Measurements from ENCODE around the gene ZNF142. TPM values are rescaled to one million over a fixed set of nuclear protein-coding genes. Genes with fewer than 3 reads are reported as not detected.
A peak's percentile ranks its signal among the peaks of the same experiment; 100 is the strongest.
"Not testable (repeated sequence)": the region's sequence is repeated elsewhere in the genome, so short reads cannot be mapped to it uniquely, and the experiment has no call there.

The ZNF142 gene
- total RNA-seq, 1 experiment from 2014 or later: 35.5 TPM

GRCh38 chr2:218694405-218695145, 35.2 kb upstream of the ZNF142 start:
- no peaks in the 10 kb centered on the region for H3K27me3 ChIP-seq (ENCODE audit: low read length)
- H3K36me3 ChIP-seq (ENCODE audit: low read depth, low read length): peaks cover 12% of the 10 kb centered on the region
- ChIA-PET CTCF (no interaction called here), POLR2A (ENCODE audit: unreplicated experiment) (no interaction called here)
- H3K4me2 ChIP-seq (ENCODE audit: low read length): no peak overlapping the region
- no peaks in the 10 kb centered on the region for H3K9me2 ChIP-seq (replicated peaks; ENCODE audit: low read length)
- TF ChIP-seq, protein P1, sequence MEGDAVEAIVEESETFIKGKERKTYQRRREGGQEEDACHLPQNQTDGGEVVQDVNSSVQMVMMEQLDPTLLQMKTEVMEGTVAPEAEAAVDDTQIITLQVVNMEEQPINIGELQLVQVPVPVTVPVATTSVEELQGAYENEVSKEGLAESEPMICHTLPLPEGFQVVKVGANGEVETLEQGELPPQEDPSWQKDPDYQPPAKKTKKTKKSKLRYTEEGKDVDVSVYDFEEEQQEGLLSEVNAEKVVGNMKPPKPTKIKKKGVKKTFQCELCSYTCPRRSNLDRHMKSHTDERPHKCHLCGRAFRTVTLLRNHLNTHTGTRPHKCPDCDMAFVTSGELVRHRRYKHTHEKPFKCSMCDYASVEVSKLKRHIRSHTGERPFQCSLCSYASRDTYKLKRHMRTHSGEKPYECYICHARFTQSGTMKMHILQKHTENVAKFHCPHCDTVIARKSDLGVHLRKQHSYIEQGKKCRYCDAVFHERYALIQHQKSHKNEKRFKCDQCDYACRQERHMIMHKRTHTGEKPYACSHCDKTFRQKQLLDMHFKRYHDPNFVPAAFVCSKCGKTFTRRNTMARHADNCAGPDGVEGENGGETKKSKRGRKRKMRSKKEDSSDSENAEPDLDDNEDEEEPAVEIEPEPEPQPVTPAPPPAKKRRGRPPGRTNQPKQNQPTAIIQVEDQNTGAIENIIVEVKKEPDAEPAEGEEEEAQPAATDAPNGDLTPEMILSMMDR (conservative IDR thresholded peaks at IDR 0.05; ENCODE audit: low read depth, low read length): no peak
- TF ChIP-seq EZH2 (IDR thresholded peaks at IDR 0.05; ENCODE audit: low read length, unreplicated experiment): no peak
- no peak for TF ChIP-seq EZH2phosphoT487 (IDR thresholded peaks at IDR 0.05; ENCODE audit: borderline replicate concordance, low read length)
- no peak overlapping the region for H3K4me3 ChIP-seq (ENCODE audit: low read length)
- H3K9me3 ChIP-seq (ENCODE audit: low read length): no peaks in the 10 kb centered on the region
- no peaks in the 10 kb centered on the region for H3F3A ChIP-seq (ENCODE audit: low read length, unreplicated experiment)
- H4K20me1 ChIP-seq (ENCODE audit: low read length): no peaks in the 10 kb centered on the region
- no peak overlapping the region for H3K9ac ChIP-seq (ENCODE audit: low read length)
- H3K4me1 ChIP-seq (ENCODE audit: insufficient read depth, low read length): no peaks in the 10 kb centered on the region
- no peak overlapping the region for H3K27ac ChIP-seq (ENCODE audit: low read length)
- intact Hi-C loops (cut with micrococcal nuclease): no loop called here
- no TSS peak for BruUV-seq (replicated peaks)
- no peak for ATAC-seq
- H3K79me2 ChIP-seq (ENCODE audit: low read length): no peaks in the 10 kb centered on the region
- H2AFZ ChIP-seq (ENCODE audit: low read length): no peak overlapping the region
- DNase-seq: no peak

DNA sequence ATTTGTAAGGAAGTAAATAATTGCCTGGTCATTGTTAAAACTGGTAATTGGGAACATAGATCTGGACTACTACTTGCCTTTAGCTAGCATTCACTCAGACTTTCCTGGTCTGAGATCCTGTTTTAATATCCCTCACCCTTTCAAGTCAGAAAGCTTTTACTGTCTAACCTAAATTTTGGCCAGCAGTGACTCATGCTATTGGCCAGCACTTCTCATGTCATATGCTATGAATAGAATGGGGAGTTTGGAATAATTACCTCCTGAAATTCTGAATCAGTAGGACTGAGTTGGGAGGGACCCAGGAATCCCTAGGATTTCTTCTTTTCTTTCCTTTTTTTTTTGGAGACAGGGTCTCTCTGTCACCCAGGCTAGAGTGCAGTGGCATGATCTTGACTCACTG, 31.8 kb upstream of the ZNF142 start:
- TF ChIP-seq, protein P1 (conservative IDR thresholded peaks at IDR 0.05; ENCODE audit: low read depth, low read length): no peak
- TF ChIP-seq EZH2 (IDR thresholded peaks at IDR 0.05; ENCODE audit: low read length, unreplicated experiment): no peak
- TF ChIP-seq EZH2phosphoT487 (IDR thresholded peaks at IDR 0.05; ENCODE audit: borderline replicate concordance, low read length): no peak
- no peaks in the 10 kb centered on the region for H3K79me2 ChIP-seq (ENCODE audit: low read length)
- no TSS peak for BruUV-seq (replicated peaks)
- intact Hi-C loops (cut with micrococcal nuclease): no loop called here
- DNase-seq: peak; percentile 19
- CTCF ChIA-PET: no interaction called here
- H3K9me2 ChIP-seq (replicated peaks; ENCODE audit: low read length): no peaks in the 10 kb centered on the region
- no peak overlapping the region for H2AFZ ChIP-seq (ENCODE audit: low read length)
- POLR2A ChIA-PET (ENCODE audit: unreplicated experiment): no interaction called here
- H3F3A ChIP-seq (ENCODE audit: low read length, unreplicated experiment): no peaks in the 10 kb centered on the region
- no peaks in the 10 kb centered on the region for H3K27me3 ChIP-seq (ENCODE audit: low read length)
- H3K9ac ChIP-seq (ENCODE audit: low read length): no peak overlapping the region
- H3K36me3 ChIP-seq (ENCODE audit: low read depth, low read length): peaks cover 18% of the 10 kb centered on the region
- no peak overlapping the region for H3K4me3 ChIP-seq (ENCODE audit: low read length)
- H3K4me2 ChIP-seq (ENCODE audit: low read length): no peak overlapping the region
- no peak overlapping the region for H3K27ac ChIP-seq (ENCODE audit: low read length)
- ATAC-seq: peak; percentile 58
- H3K4me1 ChIP-seq (ENCODE audit: insufficient read depth, low read length): no peaks in the 10 kb centered on the region
- H3K9me3 ChIP-seq (ENCODE audit: low read length): no peaks in the 10 kb centered on the region
- no peaks in the 10 kb centered on the region for H4K20me1 ChIP-seq (ENCODE audit: low read length)

DNA sequence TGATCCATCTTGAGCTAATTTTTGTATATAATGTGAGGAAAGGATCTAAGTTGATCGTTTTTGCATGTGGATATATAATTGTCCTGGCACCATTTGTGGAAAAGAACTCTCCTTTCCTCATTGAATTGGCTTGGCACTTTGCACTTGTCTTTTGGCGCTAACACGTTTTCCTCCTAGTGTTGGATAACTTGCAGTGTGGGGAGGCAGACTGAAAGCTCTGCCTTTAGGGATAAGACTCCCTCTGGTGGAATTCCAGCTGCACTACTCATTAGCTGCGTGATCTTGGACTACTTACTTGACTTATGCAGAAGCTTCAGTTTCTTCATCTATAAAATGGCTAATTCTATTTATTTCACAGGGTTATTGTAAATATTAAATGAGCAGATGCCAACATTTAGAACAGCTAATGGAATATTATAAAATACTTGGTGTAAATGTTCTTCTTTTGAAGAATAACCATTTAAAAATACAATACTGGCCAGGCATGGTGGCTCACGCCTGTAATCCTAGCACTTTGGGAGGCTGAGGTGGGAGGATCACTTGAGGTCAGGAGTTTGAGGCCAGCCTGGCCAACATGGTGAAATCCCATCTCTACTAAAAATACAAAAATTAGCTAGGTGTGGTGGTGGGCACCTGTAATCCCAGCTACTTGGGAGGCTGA, 28.1 kb upstream of the ZNF142 start:
- intact Hi-C loops (cut with micrococcal nuclease): loop anchor here (1.0 kb wide), 2 partner anchors 29 to 160 kb away; no protein-coding TSS in a partner anchor
- H3K27ac ChIP-seq (ENCODE audit: low read length); H3K4me3 ChIP-seq (ENCODE audit: low read length); H4K20me1 ChIP-seq (ENCODE audit: low read length); POLR2A ChIA-PET (ENCODE audit: unreplicated experiment); H3K9me3 ChIP-seq (ENCODE audit: low read length); H3K9me2 ChIP-seq (replicated peaks; ENCODE audit: low read length); H3K4me2 ChIP-seq (ENCODE audit: low read length); H3K4me1 ChIP-seq (ENCODE audit: insufficient read depth, low read length); BruUV-seq (replicated peaks); H3K9ac ChIP-seq (ENCODE audit: low read length); H3F3A ChIP-seq (ENCODE audit: low read length, unreplicated experiment); H3K36me3 ChIP-seq (ENCODE audit: low read depth, low read length); H3K27me3 ChIP-seq (ENCODE audit: low read length); H3K79me2 ChIP-seq (ENCODE audit: low read length): not testable (repeated sequence)
- ATAC-seq: peak; percentile 99
- peak overlapping the region; percentile 45; the same call in 1 of the 2 replicates for H2AFZ ChIP-seq (ENCODE audit: low read length)
- CTCF ChIA-PET: interaction anchor here (0.5 to 1.3 kb wide), 4 partner anchors 29 to 168 kb away, joined by 3 to 20 read pairs (median 12); partner anchors contain the start of genes BCS1L and ZNF142
- peak; percentile 89 for DNase-seq
- TF ChIP-seq, protein P1 (conservative IDR thresholded peaks at IDR 0.05; ENCODE audit: low read depth, low read length): peak; percentile 88
